Measurements from ENCODE around the gene RXRA. TPM values are rescaled to one million over a fixed set of nuclear protein-coding genes. Genes with fewer than 3 reads are reported as not detected.
A peak's percentile ranks its signal among the peaks of the same experiment; 100 is the strongest.

The RXRA gene
- total RNA-seq, 4 donors from 2014 or later: 53.3 to 87.8 (median 69.6) TPM

DNA sequence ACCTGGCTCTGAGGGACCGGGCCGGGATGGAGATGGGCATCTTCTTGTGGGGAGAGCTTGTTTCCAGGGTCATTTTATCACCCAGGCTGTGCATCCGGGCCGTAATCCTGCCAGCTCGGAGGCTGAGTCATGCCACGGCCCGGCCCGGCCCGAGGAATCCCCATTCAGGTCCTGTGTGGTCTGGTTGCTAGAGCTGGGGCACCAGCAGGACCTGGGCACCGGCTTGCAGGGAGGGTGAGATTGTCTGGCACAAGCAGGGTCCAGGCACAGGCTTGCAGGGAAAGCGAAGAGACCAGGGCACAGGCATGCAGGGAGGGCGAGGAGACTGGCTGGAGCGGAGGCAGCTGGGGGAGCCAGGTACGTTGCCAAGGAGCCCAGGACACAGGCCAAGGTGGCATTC, 106.8 kb downstream of the RXRA start:
- DNase-seq (ENCODE audit: low spot score) (peak; percentile 51), ATAC-seq (ENCODE audit: low FRiP score) (peak; percentile 41)
- TF ChIP-seq CTCF (IDR thresholded peaks at IDR 0.05): no peak

DNA sequence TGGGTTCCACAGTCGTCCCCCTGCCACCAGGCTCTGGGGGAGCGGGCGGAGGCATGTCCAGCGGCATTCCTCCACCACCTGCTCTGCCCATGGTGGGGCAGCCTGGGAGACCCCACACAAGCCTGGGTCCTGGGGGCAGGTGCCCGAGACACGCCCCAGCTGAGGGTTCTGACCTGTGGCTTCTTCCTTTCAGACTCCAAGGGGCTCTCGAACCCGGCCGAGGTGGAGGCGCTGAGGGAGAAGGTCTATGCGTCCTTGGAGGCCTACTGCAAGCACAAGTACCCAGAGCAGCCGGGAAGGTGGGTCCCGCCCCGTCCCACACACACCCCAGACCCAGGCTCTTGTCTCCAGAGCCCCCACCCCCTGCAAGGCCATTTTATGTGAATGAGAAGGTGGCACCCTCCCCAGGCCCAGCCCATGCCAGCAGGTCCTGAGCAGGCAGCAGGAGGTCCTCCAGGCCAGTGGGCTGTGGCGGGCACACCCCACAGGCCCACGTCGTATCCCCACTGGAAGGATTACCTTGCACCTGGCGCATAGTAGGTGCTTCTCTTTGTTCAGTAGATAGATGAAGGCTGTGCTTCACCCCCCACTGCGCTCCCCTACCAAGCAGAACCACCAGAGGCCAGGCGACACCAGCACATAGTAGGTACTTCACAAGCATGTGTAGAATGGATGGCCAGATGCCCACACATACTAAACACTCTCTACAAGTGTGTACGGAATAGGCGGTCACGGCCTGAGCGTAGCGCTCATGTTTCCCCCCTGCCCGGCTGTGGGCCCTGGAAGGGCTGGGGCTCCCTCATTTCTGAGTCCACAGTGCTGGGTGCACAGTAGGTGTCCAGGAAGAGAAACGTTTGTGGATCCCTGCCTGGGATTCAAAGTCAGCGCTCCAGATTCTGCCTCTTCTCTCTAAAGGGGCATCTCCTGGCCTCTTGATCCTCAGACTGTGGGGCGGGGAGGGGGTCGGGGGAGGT, 107.9 kb downstream of the RXRA start:
- ATAC-seq (ENCODE audit: low FRiP score) (no peak), DNase-seq (ENCODE audit: low spot score) (no peak)
- TF ChIP-seq CTCF (IDR thresholded peaks at IDR 0.05): no peak

GRCh38 chr9:134434894-134435506, 108.7 kb downstream of the RXRA start:
- ATAC-seq (ENCODE audit: low FRiP score) (peak; percentile 58), DNase-seq (ENCODE audit: low spot score) (peak; percentile 78)
- no peak for TF ChIP-seq CTCF (IDR thresholded peaks at IDR 0.05)

- ATAC-seq (ENCODE audit: low FRiP score): no peak
- TF ChIP-seq CTCF (IDR thresholded peaks at IDR 0.05): no peak
- no peak for DNase-seq (ENCODE audit: low spot score)
These were observed 109.5 kb downstream of the RXRA start for GRCh38 chr9:134435550-134436378.

- ATAC-seq (ENCODE audit: low FRiP score) (no peak), DNase-seq (ENCODE audit: low spot score) (no peak)
- TF ChIP-seq CTCF (IDR thresholded peaks at IDR 0.05): no peak
These were observed 110.1 kb downstream of the RXRA start for GRCh38 chr9:134436379-134436762.

DNA sequence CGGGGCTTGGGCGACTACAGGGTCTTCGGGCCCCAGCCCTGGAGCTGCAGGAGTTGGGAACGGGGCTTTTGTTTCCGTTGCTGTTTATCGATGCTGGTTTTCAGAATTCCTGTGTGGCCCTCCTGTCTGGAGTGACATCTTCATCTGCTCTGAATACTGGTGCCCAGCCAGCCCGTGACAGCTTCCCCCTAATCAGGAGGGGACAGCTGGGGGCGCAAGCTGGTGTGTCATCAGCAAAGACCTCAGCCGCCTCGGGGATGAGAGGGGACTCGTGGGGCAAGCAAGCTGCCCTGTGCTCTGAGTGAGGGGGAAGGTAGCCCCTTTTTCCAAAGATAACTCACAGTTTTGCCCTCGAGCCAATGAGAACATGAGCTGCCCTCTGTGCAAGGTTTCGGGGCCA, 110.7 kb downstream of the RXRA start:
- no peak for ATAC-seq (ENCODE audit: low FRiP score)
- no peak for TF ChIP-seq CTCF (IDR thresholded peaks at IDR 0.05)

More for the DNA sequence above, 110.7 kb downstream of the RXRA start:
- DNase-seq (ENCODE audit: low spot score): no peak
